ENCODE measurements around the gene RPA1. TPM values are rescaled to one million over a fixed set of nuclear protein-coding genes. Genes with fewer than 3 reads are reported as not detected.
"Not testable (repeated sequence)": the region's sequence is repeated elsewhere in the genome, so short reads cannot be mapped to it uniquely, and the experiment has no call there.

Gene RPA1
- total RNA-seq, 1 experiment from 2014 or later = 68.7 TPM

DNA sequence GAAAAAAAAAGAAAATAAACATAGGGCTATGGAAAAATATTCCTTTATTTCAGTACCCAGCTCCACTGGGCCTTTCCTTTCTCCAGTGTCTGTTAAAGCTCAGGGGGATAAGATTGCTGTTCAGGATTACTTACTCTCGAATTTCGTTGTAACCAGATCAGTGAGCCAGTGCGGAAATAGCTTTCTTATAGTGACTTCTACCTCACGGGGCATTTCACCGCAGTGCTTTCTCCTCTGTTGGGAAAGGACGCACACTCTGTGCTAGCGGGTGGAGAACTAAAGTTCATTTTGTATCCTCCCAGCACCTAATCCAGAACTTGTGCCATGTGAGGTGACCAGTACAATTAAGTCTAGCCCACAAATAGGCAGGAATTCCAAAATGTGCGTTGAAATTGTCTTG is 38.3 kb downstream of the RPA1 start:
- in situ Hi-C loops (cut with HindIII; ENCODE audit: low pct_unique_long_range_greater_than_20kb, low sequenced_read_pairs) = no loop called here
- no peak for DNase-seq (ENCODE audit: low read depth)

DNA sequence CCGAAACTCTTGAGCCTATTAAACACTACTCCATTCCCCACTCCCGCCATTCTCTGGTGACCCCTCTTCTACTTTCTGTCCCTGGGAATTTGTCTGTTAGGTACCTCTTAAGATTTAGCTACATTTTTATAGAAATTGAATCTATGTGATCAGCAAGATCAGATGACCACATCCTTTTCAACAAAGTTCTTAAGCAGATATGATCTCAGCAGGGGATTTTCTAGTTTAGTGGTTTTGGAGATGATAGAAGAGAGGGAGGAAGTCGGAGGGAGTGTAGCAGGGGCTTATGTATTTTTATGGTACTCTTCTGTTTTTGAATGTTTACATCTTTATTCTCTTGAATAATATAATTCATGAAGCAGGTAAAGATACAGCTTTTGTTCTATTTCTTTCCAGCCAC is 40.8 kb downstream of the RPA1 start:
- in situ Hi-C loops (cut with HindIII; ENCODE audit: low pct_unique_long_range_greater_than_20kb, low sequenced_read_pairs) = no loop called here
- DNase-seq (ENCODE audit: low read depth) = no peak

DNA sequence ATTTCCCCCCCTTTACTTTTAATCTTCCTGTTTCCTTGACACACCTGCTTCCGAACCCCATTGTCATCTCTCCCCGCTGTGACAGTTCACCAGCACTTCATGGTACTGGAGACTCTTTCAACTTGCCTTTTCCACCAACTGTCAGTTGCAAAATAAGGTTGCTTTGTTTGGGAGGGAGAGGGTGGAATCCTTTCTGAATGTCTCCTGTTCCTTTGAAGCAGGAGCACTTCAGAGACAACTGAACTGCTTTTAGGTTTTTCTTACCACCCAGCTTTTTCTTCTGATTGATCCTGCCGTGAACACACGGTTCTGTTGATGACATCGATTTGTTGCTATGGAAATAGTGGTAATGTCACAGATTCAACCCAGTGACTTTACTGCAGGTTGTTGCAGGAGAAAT is 42.0 kb downstream of the RPA1 start:
- in situ Hi-C loops (cut with HindIII; ENCODE audit: low pct_unique_long_range_greater_than_20kb, low sequenced_read_pairs) = no loop called here
- no peak for DNase-seq (ENCODE audit: low read depth)

DNA sequence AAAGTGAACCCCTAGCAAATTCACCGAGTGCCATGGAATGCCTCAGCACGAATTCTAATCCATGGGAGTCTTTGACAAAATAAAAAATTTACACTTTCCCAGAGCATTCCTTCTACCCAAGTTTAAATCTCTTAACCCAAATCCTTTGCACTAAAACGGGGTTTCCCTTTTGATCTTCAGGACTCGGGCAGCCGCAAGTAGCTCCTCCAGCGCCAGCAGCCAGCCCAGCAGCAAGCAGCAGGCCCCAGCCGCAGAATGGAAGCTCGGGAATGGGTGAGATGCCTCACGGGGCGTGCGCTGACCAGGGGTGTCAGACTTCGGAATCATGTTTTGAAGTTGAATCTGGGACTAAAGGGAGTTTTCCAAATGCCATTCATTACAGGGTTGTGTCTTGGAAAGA is 42.4 kb downstream of the RPA1 start:
- in situ Hi-C loops (cut with HindIII; ENCODE audit: low pct_unique_long_range_greater_than_20kb, low sequenced_read_pairs) = no loop called here
- no peak for DNase-seq (ENCODE audit: low read depth)

DNA sequence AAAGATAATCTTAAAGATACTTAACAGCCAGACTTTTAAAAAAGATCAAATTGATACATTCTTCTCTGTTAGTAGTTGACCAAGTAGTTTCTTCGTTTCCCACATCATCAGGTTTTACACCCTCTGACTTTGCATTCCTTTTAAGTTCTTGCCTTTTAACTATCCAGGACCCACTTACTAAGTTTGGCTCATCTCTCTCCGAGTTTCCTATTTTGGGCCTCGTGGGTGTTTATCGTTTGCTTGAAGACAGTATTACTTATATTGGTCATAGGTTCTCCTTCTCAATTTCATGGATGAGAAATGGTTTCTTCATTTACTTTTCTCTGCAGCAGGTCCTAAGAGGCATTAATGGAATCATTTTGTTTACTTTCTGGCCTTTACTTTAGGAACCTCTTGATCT is 43.2 kb downstream of the RPA1 start:
- DNase-seq (ENCODE audit: low read depth) = no peak
- in situ Hi-C loops (cut with HindIII; ENCODE audit: low pct_unique_long_range_greater_than_20kb, low sequenced_read_pairs) = no loop called here

DNA sequence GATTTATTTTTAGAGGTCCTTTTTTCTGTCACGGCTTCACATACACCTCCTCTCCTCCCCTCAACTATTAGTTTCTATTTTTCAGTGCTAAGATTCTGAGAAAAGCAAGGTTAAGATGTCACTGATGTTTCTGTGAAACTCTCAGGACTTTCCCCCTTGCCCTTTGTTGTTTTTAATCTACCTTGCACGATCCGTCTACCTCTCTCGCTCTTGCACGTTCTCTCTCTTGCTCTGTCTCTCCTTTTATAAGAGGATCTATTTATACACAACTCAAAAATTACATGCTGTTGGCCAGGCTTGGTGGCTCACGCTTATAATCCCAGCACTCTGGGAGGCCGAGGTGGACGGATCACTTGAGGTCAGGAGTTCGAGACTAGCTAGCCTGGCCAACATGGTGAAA is 43.6 kb downstream of the RPA1 start:
- no peak for DNase-seq (ENCODE audit: low read depth)
- in situ Hi-C loops (cut with HindIII; ENCODE audit: low pct_unique_long_range_greater_than_20kb, low sequenced_read_pairs) = no loop called here

DNA sequence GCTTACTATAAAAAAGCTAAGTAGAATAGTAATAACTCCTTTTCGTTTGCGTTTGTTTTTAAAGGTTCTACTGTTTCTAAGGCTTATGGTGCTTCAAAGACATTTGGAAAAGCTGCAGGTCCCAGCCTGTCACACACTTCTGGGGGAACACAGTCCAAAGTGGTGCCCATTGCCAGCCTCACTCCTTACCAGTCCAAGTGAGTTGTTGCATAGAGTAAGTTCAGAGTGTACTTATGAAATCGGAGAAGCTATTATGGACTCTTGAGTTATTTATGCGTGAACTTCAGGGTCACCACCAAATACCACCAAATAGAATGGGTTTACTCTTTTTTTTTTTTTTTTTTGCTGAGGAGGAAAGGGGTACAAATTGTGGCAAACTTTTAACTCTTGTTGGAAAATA is 45.8 kb downstream of the RPA1 start:
- no peak for DNase-seq (ENCODE audit: low read depth)
- in situ Hi-C loops (cut with HindIII; ENCODE audit: low pct_unique_long_range_greater_than_20kb, low sequenced_read_pairs) = no loop called here

DNA sequence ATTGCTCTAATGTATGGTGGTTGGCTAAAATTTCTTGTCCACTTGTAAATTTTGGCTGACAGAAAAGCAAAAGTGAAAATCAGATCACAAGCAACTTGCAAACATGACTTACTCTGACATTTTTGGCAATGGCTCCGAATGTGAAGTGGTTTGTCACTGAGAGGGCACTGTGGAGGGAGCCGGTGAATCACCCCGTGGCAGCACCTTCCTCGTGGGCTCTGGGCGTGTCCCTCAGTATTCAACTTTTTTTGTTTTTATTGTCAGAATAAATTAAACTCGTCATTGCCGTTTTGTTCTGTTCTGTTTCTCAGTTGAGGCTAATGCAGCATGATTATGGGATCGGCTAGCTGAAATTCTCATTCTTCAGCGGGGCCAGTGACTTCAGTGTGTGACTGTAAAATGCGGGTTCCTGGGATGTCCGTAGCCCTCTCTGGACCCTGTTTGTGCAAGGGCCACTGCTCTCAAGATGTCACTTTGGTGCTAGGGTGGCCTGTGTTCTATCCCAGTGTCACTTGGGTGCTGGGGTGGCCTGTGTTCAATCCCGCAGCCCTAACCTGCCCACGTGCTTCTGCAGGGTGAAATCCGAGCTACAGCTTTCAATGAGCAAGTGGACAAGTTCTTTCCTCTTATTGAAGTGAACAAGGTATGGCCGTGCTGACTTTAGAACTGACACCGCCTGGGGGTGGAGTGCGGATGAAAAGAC is 48.8 kb downstream of the RPA1 start:
- in situ Hi-C loops (cut with HindIII; ENCODE audit: low pct_unique_long_range_greater_than_20kb, low sequenced_read_pairs) = no loop called here
- DNase-seq (ENCODE audit: low read depth) = no peak

DNA sequence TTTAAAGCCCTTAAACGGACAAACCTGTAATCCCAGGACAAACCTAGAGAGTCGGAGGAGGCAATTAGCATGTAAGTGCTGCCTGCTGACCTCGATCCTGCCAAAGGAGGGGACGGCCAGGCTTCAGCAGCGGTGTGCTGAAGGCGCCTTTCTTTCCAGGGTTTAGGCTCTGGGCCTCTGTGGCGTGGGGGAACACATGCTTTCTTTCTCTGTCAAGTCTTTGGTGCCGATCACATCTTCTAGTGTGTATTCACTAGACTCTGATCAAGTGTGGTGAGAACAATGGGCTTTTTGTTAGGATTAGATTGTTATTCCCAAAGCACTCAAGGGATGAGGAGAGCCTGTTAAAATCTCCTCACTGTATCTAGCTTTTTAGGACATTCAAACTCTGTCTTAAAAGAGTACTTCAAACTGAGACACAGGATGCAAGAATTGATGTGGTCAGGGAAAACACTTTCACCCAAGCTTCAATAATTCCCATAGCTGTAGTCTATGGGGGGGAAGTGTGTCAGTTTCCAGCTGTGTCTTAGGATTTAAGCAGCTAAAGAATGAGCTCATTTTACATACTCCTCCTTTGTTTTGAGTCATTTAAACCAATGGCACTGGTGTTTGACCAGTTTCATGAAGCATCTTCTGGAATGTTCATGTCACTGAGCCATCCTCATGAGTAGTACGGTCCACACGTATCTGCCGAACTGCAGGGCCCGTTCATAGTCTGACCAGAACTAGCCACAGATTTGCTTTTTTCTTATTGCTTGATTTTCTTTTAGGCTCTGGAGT is 51.2 kb downstream of the RPA1 start:
- no peak for DNase-seq (ENCODE audit: low read depth)
- in situ Hi-C loops (cut with HindIII; ENCODE audit: low pct_unique_long_range_greater_than_20kb, low sequenced_read_pairs) = no loop called here

DNA sequence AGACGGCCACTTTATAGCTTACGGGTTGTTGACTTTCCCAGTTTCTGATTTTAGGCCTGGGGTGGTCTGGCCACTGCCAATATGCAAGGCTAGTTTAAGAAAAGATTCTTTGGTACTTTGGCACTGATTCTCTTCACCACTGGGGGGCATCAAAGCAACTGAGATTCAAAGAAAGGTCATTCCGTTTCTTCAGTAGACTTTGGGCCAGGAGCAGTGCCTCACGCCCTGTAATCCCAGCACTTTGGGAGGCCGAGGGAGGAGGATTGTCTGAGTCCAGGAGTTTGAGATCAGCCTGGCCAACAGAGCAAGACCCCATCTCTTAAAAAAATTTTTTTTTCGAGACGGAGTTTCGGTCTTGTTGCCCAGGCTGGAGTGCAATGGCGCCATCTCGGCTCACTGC is 53.0 kb downstream of the RPA1 start:
- in situ Hi-C loops (cut with HindIII; ENCODE audit: low pct_unique_long_range_greater_than_20kb, low sequenced_read_pairs) = no loop called here
- peak; percentile 10 for DNase-seq (ENCODE audit: low read depth)

DNA sequence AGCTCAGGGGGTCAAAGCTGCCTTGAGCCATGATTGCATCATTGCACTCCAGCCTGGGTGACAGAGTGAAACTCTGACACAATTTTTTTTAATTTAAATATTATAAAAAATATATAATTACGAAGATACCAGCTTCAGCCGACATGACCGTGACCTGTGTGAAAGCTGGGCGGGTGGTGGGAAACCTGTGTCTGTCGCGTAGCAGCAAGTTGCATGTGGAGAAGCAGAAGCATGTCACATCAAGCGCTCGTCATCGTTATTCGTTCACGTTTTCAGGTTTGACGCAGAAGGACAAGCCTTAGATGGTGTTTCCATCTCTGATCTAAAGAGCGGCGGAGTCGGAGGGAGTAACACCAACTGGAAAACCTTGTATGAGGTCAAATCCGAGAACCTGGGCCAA is 53.7 kb downstream of the RPA1 start:
- no peak for DNase-seq (ENCODE audit: low read depth)
- in situ Hi-C loops (cut with HindIII; ENCODE audit: low pct_unique_long_range_greater_than_20kb, low sequenced_read_pairs) = no loop called here

DNA sequence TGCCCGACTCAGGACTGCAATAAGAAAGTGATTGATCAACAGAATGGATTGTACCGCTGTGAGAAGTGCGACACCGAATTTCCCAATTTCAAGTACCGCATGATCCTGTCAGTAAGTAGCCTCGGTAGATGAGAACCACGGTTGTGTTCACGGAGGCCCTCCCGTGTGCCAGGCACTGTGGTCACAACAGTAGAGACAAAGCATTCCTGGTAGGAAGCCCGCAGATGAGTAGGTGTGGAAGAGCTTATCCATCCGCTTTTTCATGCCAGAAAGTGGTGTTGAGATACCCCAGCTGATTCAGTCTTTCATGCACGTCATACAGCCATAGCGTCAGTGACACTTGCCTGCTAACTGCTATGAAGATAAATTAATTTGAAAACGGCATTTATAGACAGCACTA is 58.9 kb downstream of the RPA1 start:
- in situ Hi-C loops (cut with HindIII; ENCODE audit: low pct_unique_long_range_greater_than_20kb, low sequenced_read_pairs) = no loop called here
- no peak for DNase-seq (ENCODE audit: low read depth)

DNA sequence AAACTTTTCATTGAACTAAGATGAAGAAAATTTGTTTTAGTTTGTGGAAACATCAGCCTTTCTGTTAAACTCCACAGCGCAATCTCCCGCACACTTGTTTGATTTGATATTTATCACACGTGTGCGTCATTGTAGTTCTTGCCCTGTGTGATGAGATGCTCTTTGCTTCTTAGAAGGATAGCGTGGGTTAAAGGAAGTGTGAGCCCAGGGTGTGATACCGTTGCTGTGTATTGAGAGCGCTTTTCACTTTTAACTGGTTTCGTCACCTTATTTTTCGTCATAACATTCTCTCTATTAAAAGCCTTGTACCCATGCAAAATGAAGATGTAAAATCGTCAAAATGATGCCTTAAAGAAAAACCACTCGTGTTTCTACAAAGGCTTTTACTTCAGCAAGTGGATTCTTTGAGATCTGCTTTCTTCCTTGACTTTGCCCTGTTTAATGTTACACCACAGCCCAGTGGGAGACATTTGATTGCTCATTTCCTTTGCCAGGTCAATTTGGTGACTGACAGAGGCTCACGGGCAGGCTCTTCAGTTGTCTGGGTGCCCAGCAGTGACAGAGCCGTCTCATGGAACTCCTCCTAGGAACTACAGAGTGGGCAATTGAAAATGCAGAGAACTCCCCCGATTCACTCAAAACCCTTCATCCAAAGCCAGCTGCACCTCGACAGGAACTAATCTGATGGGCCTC is 61.1 kb downstream of the RPA1 start:
- in situ Hi-C loops (cut with HindIII; ENCODE audit: low pct_unique_long_range_greater_than_20kb, low sequenced_read_pairs) = no loop called here
- no peak for DNase-seq (ENCODE audit: low read depth)

DNA sequence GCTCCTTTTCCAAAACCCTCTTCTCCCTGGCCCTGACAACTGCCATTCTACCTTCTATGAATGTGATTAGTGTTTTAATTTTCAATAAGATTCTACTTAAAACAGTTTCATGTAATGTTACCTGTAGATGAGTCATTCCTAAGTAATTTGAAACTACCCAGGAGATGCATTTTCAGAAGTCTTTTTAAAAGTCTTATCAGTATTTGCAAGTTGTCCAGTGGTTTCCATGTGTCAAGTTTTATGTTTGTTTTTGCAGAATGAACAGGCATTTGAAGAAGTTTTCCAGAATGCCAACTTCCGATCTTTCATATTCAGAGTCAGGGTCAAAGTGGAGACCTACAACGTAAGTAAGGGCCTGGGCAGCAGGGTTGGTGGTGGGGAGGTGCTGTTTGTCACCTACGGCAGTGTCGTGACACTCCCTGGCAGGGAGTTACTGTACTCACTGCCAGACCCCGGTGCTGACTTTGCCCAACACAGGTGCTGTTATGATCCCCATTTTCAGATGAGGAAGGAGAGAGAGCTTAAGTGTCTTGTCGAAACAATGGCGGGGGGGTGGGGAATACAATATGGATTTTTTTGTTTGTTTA is 65.0 kb downstream of the RPA1 start:
- in situ Hi-C loops (cut with HindIII; ENCODE audit: low pct_unique_long_range_greater_than_20kb, low sequenced_read_pairs) = no loop called here
- no peak for DNase-seq (ENCODE audit: low read depth)

DNA sequence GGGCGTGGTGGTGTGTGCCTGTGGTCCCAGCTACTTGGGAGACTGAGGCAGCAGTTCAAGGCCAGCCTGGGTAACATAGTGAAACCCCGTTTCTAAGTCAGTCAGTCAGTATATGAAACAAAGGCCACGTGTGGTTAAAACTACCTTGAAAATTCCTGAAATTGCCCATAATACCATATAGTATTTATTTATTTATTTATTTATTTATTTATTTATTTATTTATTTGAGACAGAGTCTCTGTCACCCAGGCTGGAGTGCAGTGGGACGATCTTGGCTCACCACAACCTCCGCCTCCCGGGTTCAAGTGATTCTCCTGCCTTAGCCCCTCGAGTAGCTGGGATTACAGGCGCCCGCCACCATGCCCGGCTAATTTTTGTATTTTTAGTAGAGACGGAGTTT is 65.7 kb downstream of the RPA1 start:
- DNase-seq (ENCODE audit: low read depth); in situ Hi-C loops (cut with HindIII; ENCODE audit: low pct_unique_long_range_greater_than_20kb, low sequenced_read_pairs): not testable (repeated sequence)

DNA sequence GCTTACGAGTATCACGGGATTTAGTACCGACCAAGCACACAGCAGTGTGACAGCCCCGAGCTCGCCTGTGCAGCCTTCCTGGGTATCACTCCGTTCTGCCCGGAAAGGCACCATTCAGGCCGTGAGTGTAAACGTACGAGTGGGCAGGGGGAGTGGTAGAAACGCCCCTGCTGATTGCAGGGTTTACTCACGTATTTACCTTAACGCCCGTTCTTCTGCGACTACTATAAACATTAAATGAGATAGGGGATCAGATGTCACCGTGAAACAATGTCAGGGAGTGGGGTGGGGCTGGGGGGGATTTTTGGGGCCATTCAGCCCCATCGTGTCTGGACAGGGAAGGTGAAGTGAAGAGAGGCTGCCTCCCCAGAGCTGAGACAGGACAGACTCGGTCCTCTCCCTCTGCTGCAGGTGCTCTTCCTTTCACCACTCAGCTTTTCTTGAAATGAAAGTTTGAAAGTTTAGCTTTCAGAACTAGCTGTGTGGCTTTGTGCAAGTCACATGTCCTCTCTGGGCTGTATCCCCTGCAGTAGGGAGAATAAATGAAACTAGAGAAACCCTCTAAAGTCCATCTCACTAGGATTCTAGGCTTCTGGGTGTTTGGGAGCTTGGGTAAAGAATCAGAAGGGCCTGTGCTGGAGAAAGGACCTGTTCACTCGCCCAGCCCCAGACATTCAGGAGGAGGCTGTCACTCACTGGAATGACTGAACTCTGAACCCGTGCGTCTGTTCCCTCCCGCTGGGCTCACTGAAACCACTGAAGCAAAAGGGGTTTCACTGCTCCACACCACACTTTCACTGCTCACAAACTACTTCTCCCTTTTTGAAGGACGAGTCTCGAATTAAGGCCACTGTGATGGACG is 66.7 kb downstream of the RPA1 start:
- in situ Hi-C loops (cut with HindIII; ENCODE audit: low pct_unique_long_range_greater_than_20kb, low sequenced_read_pairs) = no loop called here
- DNase-seq (ENCODE audit: low read depth) = no peak

DNA sequence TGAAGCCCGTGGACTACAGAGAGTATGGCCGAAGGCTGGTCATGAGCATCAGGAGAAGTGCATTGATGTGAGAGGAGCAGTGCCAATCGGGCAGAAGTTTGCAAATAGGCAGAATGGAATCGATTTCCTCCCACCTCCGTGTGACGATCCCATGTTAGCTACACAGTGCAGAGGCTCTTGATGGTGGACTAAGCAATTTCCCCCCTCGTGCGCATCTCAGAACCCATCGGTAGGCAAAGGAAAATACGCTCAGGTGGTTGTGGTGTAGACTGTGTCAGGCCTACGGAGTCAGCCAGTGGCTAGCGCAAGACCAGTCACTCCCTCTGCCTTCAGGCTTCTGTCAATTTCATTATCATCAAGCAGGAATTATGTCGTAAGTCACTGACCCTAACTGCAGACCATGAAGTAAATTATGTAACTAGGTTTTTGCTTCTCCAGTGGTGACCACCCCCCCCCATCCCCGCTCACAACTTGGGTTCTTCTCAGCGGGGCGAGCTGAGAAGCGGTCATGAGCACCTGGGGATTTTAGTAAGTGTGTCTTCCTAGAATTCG is 67.4 kb downstream of the RPA1 start:
- DNase-seq (ENCODE audit: low read depth) = no peak
- in situ Hi-C loops (cut with HindIII; ENCODE audit: low pct_unique_long_range_greater_than_20kb, low sequenced_read_pairs) = no loop called here

DNA sequence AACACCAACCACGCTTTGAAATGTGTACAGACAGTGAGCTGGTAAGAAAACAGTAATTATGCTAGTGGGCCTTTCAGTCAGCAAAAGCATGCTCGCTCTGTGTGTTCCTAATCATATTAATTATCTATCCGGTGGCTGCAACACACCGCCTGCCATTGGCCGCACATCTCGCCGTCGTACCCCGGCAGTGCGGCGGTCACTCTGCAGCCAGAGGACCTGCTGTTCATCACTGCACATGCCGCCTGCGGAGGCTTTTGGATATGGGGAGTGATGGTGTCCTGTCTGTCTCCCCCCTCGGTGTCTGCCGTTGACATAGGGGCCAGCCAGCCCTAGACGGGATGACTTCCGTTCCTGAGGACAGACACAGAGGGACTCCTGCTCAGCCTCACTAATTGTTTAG is 68.5 kb downstream of the RPA1 start:
- no peak for DNase-seq (ENCODE audit: low read depth)
- in situ Hi-C loops (cut with HindIII; ENCODE audit: low pct_unique_long_range_greater_than_20kb, low sequenced_read_pairs) = no loop called here

All from Caki2 (cell line).